Esophagus muscularis mucosa (tissue), 4 donors: ENCODE measurements around the gene KLHL6.

ENCODE experiments used
- CTCF ChIP-seq, 3 experiments: fragments of 200-600 bp in 2 of 3; fragments of 450-650 bp in 1 of 3; sonication (generic) in 2 of 3; IDR thresholded peaks; one replicate each; pipeline ENCODE4 v1.5.1; 2017 to 2019; ENCODE audit warnings: antibody characterized with exemption in 3 of 3, mild to moderate bottlenecking in 2 of 3, moderate library complexity in 1 of 3
- EP300 ChIP-seq: sonication (generic); formaldehyde crosslinking; IDR thresholded peaks from one replicate; pipeline ENCODE4 v1.6.1; 2017; ENCODE audit warnings: antibody characterized with exemption
- POLR2A ChIP-seq: fragments of 450-650 bp; IDR thresholded peaks from one replicate; pipeline ENCODE4 v1.6.1; 2017; ENCODE audit warnings: antibody characterized with exemption, moderate library complexity, mild to moderate bottlenecking, low read depth
- POLR2AphosphoS5 ChIP-seq, 2 donors: sonication (generic); formaldehyde crosslinking; IDR thresholded peaks; one replicate each; pipeline ENCODE4 v1.6.1; 2017; ENCODE audit warnings: antibody characterized with exemption in 2 of 2

GRCh38 chr3:183460081-183461055, 95.1 kb downstream of the KLHL6 start:
- TF ChIP-seq CTCF (IDR thresholded peaks at IDR 0.05) (no peak), POLR2AphosphoS5 (IDR thresholded peaks at IDR 0.05) (no peak), POLR2A (no peak), EP300 (no peak)
